G401.6 (cell line): Measurements from ENCODE around the gene CBX4.
"Not testable (repeated sequence)": the region's sequence is repeated elsewhere in the genome, so short reads cannot be mapped to it uniquely, and the experiment has no call there.

Source experiments
- FAIRE-seq: peaks from 2 replicates; lab custom pipeline; 2012; peaks lifted over from hg19 to GRCh38; lab: Jason Lieb, UNC

The CBX4 gene

DNA sequence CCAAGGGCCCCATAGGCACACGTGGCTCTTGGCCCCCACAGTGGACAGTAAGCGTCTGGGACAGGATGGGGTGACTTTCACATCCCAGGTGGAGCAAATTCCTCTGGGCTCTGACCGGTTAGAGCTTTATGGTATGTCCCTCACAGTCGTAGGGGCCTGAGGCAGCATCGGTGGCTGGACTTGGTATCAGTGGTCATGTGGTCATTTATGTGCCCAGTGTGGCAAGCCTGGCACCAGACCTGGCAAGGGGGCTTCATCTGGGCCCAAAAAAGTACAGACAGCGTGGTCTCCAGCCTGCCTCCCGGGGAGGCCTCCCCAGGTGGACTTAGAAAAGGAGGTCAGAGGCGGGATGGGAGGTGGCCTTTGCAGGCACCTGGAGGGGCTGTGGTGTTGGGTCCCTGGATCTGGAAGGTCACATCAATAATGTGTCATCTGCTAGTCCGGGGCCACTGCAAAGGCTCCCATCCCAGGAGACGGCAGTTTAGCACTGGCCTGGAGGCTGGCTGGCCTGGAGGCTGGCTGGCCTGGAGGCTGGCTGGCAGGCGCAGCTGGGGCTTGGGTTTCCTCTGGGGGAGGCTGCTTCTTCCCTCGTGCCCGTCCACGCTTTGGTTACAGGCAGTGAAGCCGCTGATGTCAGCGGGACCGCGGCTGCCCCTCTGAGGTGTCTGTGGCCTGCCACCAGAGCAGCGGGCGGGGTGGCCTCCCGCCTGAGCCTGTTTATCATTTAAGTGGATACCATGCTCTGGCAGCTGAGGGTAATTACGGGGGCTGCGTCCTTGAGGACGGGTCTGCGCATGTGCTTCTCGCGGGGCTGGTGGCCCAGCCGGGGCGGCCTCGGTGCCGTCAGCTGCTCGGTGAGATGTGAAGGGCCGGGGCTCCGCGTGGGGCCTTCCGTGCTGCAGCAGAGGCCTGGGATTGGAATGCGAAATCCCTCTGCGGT, 20.7 kb upstream of the CBX4 start:
- FAIRE-seq: no peak

DNA sequence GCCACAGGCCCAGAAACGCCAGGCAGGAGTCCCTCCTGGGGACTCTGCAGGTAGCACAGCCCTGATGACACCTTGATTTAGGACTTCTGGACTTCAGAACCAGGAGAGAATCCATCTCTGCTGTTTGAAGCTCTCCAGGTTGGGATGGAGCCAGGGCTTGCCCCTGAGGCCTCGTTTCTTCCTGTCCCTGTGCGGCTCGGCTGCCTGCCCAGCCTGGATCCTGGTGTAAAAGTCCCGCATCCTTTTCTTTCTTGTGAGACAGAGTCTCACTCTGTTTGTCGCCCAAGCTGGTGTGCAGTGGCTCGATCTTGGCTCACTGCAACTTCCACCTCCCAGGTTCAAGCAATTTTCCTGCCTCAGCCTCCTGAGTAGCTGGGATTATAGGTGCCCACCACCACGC, 17.9 kb upstream of the CBX4 start:
- FAIRE-seq: no peak

DNA sequence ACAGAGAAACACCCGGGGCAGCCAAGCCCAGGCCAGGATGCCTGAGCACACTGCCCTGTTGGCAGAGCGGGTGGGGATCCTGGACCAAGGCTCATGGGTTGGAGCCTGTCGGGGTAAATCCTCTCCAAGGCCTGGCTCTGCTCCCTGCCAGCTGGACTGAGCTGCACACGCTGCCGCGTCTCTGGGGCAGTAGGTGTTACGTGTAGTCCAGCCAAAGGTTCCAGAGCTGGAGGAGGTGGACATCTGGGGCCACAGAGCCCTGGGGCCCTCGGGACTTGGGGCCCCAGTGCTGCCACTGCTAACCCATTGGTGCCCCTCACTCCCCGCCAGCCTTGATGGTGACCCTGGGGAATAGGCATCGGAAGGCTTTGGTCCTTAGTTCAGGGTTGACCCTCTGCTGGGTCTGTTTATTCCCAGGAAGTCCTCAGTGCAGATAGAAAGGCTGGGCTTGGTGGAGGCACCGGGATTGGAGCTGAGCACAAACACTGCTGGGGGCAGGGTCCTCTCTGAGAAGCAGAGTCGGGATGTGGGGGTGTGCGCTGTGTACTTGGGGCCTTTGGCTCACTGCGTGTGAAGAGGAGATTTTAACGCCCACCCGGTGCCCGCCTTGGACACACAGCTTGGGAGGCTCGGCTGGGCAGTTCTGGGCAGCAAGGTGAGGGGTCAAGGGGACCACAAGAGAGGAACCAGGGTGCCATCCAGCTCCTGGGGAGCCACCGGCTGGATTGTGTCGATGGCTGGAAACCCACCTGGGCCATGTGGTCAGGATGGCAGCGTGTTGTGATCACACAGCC, 16.3 kb upstream of the CBX4 start:
- no peak for FAIRE-seq

DNA sequence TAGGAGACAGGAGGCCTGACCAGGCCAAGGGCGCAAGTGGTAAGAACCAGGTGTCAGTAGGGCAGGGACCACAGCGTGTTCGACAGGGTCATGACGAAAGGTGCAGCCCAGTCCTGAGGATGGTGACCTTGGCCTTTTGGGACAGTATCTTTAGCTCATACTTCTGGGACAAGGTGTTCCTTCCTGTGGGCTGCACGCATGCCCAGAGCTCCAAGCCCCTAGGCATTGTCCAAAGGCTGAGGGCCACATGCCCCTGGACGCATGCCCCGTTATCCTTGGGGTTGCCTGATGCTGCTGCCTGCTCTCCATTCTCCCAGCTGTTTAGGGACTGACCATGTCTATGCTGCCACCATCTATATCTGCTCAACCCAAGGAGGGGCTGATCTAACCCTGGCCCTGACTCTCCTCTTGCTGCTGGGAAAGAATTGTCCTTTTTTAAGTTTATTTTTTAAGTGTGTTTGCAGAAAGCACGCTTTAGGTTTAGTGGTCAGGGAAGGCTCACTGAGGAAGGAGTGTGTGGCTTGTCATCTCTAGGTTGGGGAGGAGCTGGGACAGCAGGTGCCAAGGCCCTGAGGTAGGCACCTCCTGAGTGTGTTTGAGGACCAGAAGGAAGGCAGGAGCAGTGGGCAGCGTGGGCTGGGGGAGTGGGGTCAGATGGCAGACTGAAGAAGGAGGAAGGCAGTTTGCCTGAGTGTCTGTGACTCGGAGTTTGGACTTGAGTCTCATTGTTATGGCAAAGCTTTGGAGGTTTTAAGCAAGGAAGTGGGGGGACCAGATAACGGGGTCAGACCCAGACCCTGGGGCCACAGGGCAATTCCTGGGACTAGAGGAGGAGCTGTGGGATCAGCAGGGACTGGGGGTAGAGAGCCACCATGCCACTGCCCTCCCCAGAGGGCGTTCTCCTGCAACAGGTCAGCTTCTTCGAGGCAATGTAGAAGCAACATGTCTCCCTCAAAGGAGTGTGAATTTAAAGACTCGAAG, 15.1 kb upstream of the CBX4 start:
- FAIRE-seq: no peak

DNA sequence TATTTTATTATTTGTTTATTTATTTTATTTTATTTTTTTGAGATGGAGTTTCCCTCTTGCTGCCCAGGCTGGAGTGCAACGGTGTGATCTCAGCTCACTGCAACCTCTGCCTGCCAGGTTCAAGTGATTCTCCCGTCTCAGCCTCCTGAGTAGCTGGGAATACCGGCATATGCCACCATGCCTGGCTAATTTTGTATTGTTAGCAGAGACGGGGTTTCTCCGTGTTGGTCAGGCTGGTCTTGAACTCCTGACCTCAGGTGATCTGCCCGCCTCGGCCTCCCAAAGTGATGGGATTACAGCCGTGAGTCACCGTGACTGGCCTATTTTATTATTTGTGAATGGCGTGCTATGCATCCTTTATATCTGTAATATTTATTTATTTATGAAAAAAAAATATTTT, 13.9 kb upstream of the CBX4 start:
- not testable (repeated sequence) for FAIRE-seq

DNA sequence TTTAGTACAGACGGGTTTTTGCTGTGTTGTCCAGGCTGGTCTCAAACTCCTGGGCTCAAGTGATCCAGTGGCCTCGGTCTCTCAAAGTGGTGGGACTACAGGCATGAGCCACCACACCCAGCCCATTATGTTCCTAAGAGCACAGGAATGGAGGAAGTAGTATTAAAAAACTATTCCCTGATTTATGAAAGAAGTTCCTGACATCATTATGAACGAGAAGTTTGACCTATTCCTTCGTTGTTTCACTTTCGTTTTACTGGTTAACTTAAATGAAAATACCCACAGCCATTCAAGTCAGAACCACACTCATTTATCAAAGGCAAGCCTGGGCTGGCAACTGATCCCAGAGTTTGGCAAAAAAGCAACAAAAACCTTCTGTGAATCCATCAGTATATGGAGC, 13.5 kb upstream of the CBX4 start:
- FAIRE-seq: peak; percentile 39

DNA sequence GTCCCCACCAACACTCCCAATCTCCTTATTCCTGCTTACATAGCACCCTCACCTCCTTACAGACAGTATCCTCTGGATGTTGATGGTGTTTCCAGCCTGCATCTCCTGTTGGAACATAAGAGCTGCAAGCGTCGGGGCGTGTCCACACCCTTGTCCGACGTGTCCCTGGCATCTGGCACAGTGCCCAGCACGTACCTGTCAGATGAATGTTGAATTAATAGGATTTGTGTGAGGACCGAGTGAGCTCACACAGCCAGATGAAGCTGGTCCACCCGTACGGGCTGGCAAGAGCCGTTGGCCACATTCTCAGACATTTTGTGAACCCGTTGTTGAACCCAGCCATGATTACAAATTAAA, 12.2 kb upstream of the CBX4 start:
- FAIRE-seq: no peak

GRCh38 chr17:79850571-79851460, 11.6 kb upstream of the CBX4 start:
- FAIRE-seq: no peak

DNA sequence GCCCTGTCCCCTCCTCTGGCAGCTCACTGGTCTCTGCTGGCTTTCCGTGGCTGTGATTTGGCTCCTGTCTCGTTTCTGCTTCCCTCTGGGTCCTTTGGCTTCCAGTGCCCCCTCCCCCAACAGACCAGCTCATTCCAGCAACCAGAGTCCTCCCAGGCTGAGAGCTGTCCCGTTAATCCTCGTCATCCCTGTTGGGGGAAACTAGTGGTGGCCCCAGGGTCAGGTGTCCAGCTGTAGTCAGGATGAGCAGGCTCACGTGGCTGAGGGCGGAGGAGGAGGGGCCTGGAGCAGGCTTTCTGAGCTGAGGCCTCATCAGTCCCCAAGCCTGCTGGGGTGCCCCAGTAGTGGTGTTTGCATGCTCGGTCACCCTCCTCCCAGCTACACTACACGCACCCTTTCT, 10.7 kb upstream of the CBX4 start:
- FAIRE-seq: no peak

DNA sequence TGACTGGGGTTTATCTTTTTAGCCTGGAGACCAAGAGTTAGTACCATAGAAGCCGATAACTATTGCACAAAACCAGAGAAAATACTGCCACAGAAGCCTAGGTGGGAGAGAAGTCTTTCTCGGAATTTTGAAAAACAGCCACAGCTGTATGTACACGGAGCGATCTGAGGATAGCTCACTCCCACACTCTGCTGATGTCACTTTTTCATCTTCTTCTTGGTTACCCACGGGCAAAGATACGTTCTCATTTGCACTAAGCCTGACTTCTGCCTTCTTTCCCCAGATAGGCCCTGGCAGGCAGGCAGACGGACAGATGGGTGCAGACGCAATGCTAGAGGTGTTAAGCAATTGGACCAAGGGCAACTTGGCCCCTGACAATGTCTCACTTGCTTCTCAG, 9.1 kb upstream of the CBX4 start:
- no peak for FAIRE-seq

DNA sequence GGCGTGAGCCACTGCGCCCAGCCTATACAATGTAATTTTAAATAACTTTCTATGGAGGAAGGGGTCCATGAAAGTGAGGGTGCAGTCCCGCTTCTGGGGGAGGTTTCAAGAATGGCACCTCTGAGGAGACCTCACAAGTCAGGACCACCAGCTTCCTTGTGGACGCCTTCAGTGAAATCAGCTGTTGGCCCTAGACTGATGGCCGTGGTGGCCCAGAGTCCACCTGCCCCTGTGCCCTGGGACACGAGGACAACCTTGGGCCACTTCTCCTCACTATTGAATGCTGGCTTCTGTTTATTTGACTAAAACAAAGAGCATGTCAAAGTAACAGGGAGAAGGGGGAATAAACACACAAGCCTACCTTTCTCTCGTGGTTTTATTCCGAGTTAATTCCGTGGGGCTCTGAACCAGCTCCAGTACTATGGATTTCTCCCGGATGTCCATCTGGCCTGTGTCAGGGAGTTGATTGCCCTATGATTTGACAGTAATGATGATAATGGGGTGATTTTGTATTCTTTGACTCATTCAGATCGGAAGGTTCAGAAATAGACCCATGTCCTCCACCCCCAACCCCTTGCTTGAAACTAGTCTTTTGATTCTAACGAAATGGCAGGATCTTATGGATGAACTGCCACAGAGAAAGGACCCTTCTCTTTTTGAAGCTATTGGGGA, 8.6 kb upstream of the CBX4 start:
- no peak for FAIRE-seq

DNA sequence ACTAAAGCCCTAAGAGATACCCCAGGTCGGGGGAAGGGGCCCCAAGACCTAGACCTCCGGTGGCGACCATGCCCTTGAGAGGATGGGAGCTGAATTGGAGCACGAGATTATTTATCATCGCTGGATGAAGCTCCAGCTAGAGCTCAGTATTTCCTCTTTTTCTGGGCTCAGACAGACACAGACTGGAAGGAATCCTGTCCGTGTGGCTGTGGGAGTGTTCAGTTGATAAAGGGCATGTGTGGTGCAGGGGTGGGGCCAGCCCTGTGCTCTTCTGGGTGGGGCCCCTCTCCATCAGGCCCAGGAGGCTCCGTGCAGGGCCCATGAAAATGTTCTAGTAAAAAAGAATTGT, 6.3 kb upstream of the CBX4 start:
- FAIRE-seq: no peak

DNA sequence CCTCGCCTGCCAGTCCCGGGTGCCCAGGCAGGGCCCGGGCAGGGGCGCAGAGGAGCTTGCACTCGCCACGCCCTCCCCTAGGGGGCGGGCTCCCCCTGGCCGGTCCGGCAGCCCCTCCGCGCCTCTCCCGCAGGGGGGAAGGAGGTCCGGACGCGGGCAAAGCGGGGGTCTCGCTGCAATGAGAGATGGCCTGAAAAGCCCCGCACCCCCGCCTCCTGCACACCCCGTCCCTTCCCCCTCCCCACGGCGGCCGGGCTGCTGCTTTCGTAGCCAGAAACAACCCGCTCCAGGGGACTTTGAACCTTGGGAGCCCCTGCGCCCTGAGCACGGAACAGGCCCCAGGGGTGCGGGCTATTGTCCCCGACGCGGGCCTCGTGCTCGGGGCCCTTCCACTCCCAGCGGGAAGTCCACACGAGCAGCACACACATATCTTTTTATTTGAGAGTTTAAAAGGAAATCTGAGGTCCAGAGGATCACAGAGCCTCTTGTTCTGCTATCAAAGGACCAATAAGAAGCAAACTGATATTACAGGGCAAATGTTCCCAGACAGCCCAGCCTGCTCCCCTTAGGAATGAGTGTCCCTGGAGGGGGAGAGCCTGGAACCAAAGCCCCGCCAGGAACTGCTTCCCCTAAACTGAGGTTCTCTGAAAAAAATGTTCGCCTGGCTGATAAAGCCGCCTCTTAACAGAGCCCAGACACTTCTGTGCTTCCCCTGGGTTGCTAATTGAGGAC, 5.8 kb upstream of the CBX4 start:
- FAIRE-seq: no peak

DNA sequence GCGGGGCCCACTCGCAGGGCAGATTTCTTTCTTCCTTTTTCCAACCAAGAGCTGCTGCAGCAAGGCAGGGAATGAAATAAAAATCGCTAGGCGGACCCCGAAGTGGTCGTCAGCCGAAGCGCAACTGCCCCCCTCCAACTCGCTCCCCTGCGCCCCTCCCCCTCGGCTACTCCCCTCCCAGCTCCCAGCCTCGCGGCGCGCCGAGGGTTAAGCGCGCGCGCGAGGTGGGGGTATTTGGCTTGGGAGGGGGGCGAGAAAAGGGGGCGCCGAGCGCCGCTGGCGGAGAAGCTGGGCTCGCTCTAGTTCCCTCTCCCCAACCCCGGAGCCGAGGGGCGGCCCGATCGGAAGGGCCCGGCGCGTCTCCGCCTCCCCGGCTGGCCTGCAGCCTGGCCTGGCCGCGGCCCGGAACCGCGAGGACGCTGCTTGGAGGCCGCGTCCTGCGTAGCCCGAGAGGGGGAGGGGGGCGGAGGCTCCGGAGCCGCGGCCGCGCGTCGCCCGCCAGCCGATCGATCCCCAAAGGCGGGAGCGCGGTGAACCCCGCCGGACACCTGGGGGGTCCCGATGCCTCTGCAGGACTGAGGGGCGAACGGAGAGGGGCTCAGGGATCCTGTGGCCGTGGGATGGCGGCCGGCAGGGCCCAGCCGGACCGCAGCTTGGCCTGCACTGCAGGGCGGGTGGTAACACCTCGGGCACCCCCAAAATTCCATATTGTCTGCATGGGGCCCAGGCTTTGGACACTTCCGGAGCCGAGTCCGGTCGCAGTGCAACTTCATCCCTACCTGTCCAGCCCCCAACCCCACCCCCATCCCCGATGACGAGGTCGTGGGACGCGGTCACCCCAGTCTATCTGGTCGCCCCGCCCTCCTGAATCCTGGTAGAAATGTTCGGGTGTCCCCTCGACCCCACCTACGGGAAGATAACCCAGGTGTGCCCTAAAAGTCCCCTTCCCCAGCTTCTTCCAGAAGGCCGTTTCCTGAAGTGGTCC, 4.9 kb upstream of the CBX4 start:
- no peak for FAIRE-seq

- no peak for FAIRE-seq
These were observed 4.2 kb upstream of the CBX4 start for GRCh38 chr17:79843474-79843815.

DNA sequence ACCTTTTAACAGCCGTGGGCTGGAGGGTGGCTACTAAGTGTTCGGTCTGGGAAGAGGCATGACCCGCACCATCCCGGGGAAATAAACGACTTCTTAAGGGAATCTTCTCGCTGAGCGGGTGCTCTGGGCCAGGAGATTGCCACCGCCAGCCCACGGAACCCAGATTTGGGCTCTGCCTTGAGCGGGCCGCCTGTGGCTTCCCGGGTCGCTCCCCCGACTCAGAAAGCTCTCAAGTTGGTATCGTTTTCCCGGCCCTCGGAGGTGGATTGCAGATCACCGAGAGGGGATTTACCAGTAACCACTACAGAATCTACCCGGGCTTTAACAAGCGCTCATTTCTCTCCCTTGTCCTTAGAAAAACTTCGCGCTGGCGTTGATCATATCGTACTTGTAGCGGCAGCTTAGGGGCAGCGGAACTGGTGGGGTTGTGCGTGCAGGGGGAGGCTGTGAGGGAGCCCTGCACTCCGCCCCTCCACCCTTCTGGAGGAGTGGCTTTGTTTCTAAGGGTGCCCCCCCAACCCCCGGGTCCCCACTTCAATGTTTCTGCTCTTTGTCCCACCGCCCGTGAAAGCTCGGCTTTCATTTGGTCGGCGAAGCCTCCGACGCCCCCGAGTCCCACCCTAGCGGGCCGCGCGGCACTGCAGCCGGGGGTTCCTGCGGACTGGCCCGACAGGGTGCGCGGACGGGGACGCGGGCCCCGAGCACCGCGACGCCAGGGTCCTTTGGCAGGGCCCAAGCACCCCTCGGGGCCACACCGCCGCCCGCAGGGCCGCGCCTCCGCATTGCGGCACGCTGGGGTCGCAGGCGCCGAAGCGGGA, 3.6 kb upstream of the CBX4 start:
- no peak for FAIRE-seq

DNA sequence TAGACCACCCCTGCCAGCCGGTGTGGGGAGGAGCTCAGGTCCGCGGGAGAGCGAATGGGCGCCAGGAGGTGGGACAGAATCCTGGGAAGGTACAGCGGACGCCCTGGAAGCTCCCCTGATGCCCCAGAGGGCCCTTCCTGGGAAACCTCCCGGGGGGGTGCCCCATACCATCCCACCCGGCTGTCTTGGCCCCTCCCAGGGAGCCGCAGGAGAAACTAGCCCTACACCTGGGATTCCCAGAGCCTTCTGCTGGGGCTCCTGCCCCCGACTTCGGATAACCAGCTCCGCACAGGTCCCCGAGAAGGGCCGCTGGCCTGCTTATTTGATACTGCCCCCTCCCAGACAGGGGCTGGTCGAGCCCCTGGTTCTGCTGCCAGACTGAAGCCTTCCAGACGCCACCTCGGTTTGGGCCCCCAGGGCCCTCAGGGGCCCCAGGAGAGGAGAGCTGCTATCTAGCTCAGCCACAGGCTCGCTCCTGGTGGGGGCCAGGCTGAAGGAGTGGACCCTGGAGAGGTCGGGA, 3.0 kb upstream of the CBX4 start:
- no peak for FAIRE-seq
